Measurements from ENCODE around the gene PHIP. TPM values are rescaled to one million over a fixed set of nuclear protein-coding genes. Genes with fewer than 3 reads are reported as not detected.

The PHIP gene
- total RNA-seq, 1 donor from 2014 or later, result 34.2 TPM

DNA sequence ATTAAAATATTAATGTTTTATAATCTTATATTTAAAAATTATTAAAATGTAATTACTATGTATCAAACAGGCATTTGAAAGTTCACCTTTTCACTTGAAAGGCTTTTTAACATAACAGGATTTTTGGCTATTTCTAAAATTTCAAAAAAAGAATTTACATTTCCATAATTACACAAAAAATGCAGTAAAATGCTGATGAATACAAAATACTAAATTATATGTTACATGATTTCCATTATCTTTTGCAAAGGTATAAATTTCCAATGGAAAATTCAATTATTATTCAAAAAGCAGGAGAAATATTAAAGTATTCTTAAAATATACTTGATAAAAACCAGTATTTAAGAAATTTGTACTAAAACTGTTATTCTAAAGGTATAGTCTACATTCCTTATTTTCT, 66.1 kb downstream of the PHIP start:
- intact Hi-C loops (cut with micrococcal nuclease), result loop anchor here (10.0 kb wide), 1 partner anchor 147 kb away; the partner anchor contains the start of gene IRAK1BP1

DNA sequence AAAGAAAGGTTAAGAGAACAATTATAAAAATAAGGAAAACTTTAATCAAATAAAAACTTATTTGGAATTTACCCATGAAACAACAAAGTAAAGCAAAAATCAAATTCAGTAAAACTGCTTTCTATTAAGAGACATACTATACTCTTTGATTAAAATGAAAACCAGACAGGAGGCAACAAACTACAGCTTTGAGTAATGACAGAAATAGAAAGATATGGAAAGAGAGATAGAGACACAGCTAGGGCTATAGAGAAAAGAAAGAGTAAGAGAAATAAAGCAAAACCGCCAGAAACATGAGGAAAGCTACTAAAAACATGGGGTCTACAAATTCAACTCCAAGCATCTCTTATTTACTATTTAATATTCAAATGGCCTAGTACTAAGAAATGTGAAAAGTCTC, 67.6 kb downstream of the PHIP start:
- intact Hi-C loops (cut with micrococcal nuclease), result loop anchor here (10.0 kb wide), 1 partner anchor 146 kb away; the partner anchor contains the start of gene IRAK1BP1

- intact Hi-C loops (cut with micrococcal nuclease), result loop anchor here (10.0 kb wide), 1 partner anchor 145 kb away; the partner anchor contains the start of gene IRAK1BP1
These were observed 68.2 kb downstream of the PHIP start for GRCh38 chr6:79009819-79010218.

- intact Hi-C loops (cut with micrococcal nuclease), result no loop called here
These were observed 72.6 kb downstream of the PHIP start for GRCh38 chr6:79005497-79005896.

DNA sequence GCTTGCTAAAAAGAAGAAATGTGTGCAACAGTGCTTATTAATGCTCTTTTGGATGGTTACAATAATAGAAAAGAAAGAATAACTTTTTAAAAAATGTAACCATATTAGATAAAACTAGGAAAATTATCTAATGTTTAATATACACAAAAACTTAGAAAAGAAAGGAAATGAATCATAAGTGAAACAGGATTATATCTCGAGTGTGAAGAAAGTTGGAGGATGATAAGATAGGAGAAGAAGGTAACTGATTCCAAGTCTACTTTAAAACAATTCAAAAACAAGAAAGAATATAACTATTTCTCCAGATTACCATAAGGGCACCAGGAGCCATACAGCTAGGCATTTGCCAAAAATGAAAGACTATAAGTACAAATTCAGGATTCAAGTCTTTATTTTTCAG, 73.0 kb downstream of the PHIP start:
- intact Hi-C loops (cut with micrococcal nuclease), result no loop called here

- intact Hi-C loops (cut with micrococcal nuclease), result no loop called here
These were observed 73.8 kb downstream of the PHIP start for GRCh38 chr6:79004239-79004638.

DNA sequence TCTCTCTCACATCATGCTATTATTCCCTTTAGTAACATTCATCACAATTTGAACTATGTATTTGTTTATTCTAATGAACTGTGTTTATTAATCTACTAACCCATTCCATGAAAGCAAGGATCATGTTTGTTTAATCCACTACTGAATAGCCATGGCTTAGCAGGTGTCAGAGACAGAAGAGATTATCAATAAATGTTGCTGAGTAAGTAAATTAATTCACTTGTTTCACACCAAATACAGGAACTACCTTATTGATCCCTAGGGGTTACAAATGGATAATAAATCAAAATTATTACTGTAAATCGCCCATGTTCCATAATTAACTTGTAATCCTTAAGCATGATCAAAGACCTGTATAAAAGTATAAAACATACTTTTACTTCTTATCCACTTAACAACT, 76.6 kb downstream of the PHIP start:
- intact Hi-C loops (cut with micrococcal nuclease), result no loop called here

GRCh38 chr6:78999737-79000136, 78.3 kb downstream of the PHIP start:
- intact Hi-C loops (cut with micrococcal nuclease), result no loop called here

GRCh38 chr6:78995946-78996345, 82.1 kb downstream of the PHIP start:
- intact Hi-C loops (cut with micrococcal nuclease), result no loop called here

- intact Hi-C loops (cut with micrococcal nuclease), result no loop called here
These were observed 82.7 kb downstream of the PHIP start for GRCh38 chr6:78995346-78995745.

DNA sequence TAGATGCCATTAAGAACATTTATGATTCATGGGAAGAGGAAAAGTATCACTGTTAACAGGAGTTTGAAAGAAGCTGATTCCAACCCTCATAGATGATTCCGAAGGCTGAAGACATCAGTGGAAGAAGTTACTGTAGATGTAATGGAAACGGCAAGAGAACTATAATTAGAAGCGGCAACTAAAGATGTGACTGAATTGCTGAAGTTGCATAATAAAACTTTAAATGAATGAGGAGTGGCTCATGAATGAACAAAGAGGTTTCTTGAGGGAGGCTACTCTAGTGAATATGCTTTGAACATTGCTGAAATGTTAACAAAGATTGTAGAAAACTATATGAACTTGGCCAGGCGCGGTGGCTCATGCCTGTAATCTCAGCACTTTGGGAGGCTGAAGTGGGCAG, 84.1 kb downstream of the PHIP start:
- intact Hi-C loops (cut with micrococcal nuclease), result no loop called here

GRCh38 chr6:78989191-78989590, 88.9 kb downstream of the PHIP start:
- intact Hi-C loops (cut with micrococcal nuclease), result no loop called here

GRCh38 chr6:78986161-78986560, 91.9 kb downstream of the PHIP start:
- intact Hi-C loops (cut with micrococcal nuclease), result no loop called here

DNA sequence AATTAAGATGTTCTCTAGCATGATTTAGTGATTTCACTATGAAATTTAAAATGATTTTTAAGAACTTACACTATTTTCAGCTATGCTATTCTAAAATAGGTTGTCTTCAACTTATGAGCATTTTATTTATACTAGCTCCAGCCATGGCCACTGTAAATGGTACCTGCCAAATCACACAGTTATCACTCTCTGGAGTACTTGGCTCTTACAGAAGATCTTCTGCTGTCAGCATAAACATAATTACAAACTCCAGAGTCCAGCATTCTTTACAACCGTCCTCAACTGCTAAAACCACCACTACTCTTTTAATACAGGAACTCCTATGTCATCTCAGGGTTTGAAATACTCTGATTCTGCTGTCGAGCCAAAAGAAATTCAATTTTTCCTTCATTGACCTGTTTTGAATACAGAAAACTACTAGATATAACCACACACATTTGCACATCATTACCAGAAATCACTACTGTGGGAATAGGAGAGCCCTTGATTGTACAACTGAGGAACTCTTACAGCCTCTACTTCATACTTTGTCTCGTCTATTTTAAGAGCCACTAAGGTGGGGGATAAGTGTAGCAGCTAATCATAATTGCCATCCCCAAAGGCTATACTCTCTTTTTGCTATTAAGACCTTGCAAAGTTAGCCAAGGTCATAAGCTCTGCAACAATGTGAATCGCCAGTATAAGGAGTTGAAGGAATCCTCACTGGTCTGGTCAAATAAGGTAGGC, 93.7 kb downstream of the PHIP start:
- intact Hi-C loops (cut with micrococcal nuclease), result no loop called here

GRCh38 chr6:78967191-78967590, 110.9 kb downstream of the PHIP start:
- intact Hi-C loops (cut with micrococcal nuclease), result no loop called here

- intact Hi-C loops (cut with micrococcal nuclease), result no loop called here
These were observed 111.5 kb downstream of the PHIP start for GRCh38 chr6:78966542-78966941.

- intact Hi-C loops (cut with micrococcal nuclease), result no loop called here
These were observed 115.6 kb downstream of the PHIP start for GRCh38 chr6:78962448-78962847.

DNA sequence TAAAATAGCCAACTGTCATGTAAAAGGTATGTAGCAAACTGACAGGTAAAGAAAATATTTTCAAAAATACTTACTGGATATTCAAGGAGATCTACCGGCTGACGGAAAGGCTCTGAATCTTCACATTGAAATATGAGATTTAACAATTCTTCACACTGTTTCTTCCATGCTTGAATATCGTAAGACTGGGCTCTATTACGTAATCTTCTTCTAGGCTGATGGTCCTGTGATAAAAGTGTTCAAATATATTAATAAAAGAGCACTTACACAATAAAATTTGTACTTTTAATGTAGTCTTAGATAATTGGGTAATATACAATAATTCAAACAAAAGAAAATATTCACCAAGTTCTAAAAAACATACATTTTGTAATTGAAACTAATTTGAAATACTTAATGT, 123.3 kb downstream of the PHIP start:
- intact Hi-C loops (cut with micrococcal nuclease), result loop anchor here (10.0 kb wide), 1 partner anchor 90 kb away; the partner anchor contains the start of gene IRAK1BP1

DNA sequence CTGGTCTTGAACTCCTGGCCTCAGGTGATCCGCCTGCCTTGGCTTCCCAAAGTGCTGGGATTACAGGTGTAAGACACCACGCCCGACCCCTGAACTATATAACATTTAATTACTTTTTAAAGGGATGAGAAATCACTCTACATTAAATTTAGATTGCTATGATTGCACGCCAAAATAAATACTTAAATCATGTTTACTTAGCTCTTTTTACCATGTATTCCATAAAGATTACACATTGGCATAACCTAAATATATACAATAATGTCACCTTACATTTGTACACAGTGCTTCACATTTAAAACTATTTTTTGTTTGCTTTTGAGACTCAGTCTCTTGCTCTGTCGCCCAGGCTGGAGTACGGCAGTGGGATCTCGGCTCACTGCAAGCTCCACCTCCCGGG, 124.3 kb downstream of the PHIP start:
- intact Hi-C loops (cut with micrococcal nuclease), result loop anchor here (10.0 kb wide), 1 partner anchor 89 kb away; the partner anchor contains the start of gene IRAK1BP1

- intact Hi-C loops (cut with micrococcal nuclease), result loop anchor here (10.0 kb wide), 1 partner anchor 88 kb away; the partner anchor contains the start of gene IRAK1BP1
These were observed 125.7 kb downstream of the PHIP start for GRCh38 chr6:78952362-78952761.

DNA sequence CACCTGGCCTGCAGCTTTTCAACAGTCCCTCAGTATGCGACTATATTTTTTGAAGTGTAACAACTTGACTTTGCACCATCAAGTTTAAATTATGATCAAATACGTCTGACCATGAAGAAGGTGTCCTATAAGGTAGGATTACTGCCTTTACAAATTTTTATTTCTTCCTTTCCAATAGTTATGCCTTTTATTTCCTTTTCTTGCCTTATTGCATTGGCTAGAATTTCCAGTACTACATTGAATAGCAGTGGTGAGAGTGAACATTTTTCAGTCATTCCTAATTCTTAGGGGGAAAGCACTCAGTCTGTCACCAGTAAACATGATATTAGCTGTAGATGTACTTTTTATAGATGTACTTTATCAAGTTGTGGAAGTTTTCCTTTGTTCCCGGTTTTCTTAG, 129.3 kb downstream of the PHIP start:
- intact Hi-C loops (cut with micrococcal nuclease), result no loop called here

DNA sequence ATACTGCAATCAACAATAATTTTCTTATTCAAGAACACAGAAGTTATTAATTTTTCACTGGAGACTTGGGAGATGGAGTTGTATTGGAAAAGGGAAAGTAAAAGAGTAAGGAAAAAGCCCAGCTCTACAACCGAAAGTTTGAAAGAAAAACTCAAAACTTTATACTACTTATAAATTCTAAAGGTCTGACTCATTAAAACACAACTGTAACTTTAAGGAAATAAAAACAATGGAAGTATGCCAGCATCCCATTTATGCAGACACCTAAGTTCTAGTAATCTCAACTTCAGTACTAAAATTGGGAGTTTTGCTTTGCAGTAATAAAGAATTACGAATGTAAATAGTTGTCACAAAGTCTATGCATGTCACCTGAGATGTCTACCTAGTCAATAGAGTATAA, 130.1 kb downstream of the PHIP start:
- intact Hi-C loops (cut with micrococcal nuclease), result no loop called here

DNA sequence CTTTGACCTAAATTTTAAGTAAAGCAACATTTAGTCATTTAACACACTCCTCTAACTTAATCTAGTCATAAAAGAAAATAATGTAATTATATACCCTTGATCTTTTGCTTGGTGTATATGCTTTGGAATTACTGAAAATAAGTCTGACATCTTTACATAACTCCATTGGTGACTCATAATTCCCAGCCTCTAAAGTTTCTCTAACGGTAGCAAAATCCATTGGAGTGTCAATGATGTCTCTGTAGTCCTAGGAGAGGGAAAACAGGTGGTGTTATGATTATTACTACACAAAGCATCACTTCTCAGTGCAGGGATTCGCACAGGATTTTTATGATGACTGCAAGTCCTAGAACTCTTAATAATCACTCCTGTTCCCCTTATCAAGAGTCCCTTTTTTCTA, 130.5 kb downstream of the PHIP start:
- intact Hi-C loops (cut with micrococcal nuclease), result no loop called here

All from T-helper 2 cell treated with Interferon-gamma antibody and Interleukin-4, amounts not matched to agents 100 ng/mL and 5 ng/mL, for 36 hours (primary cell).